ACHN (cell line): ENCODE measurements around the gene GOLGA8A.
"Not testable (repeated sequence)": the region's sequence is repeated elsewhere in the genome, so short reads cannot be mapped to it uniquely, and the experiment has no call there.

Experiments
- DNase-seq: peaks from one replicate; pipeline ENCODE4 v3.0.0-alpha.2; 2015
- in situ Hi-C: cut with HindIII; loops from 2 replicates; pipeline ENCODE4 v1.10.0; 2017; ENCODE audit warnings: low sequenced_read_pairs, low pct_ligation_motif_present, low pct_unique_long_range_greater_than_20kb

Gene GOLGA8A

DNA sequence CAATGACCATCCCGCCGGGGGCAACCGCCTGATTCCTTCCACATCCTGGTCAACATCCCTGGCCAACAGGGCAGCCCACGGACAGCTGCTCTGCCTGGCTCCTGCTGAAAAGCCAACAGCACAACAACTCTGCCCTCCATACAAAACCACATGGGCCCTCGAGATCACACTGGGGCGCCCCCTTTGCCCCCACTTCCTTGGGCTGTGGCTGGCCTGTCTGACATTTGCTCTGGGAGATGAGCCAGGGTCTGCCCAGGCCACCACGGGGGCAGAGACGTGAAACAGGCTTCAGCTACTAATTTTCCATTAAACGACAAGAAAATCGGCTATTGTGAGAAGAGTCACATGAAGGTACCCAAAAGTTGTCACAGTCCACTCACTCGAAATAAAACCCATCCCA lies 16.7 kb downstream of the GOLGA8A start:
- DNase-seq, in situ Hi-C loops: not testable (repeated sequence)

DNA sequence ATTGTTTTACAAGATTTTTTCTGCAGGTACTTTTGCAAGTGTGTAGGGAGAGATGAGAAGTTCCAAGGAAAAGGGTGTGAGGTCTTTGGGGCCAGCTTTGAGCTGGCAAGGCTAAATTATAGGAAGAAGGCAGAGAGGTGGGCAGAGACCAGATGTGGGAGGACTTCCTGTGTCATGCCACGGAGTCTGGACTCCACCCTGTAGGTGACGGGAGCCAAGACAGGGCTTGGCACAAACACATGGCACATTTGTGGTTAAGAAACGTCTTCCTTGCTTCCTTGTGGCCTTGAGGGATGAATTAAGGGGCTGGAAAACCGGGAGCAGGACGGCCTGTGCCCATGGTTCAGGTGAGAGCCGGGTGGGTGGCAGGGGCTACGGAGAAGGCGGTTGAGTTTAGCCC lies 19.2 kb downstream of the GOLGA8A start:
- in situ Hi-C loops, DNase-seq: not testable (repeated sequence)

DNA sequence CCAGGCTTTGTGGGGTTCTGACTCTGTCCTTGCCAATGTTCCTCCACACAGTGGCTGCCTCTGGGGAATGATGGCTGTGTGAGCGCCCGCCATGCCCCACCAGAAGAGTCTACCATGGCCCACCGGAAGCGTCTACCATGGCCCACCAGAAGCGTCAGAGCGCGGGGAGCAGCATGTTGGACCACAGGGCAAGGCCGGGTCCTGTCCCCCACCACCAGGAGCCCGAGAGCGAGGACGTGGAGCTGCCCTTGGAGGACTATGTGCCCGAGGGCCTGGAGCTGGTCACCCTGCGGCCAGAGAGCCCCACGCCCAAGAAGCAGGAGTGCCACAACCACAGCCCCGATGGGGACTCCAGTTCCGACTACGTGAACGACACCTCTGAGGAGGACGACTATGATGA lies 28.1 kb downstream of the GOLGA8A start:
- DNase-seq, in situ Hi-C loops: not testable (repeated sequence)

DNA sequence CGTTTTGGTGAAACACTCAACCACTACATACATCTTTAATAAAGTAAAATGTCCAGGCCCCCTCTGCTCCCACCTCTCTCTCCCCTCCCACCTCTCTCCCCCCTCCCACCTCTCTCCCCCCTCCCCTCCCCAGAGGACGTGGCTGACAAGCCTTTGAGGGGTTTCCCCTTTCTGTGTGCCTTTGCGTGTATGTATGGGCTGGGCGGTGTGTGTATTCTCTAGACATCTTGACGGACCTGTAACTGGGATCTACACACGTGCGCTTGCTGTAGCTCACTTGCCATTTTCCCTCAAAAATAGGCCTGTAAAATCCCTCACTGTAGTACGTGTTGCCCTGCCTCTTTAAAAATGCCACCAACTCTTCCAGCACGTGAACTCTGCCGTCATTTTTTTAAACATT lies 28.6 kb downstream of the GOLGA8A start:
- in situ Hi-C loops, DNase-seq: not testable (repeated sequence)

DNA sequence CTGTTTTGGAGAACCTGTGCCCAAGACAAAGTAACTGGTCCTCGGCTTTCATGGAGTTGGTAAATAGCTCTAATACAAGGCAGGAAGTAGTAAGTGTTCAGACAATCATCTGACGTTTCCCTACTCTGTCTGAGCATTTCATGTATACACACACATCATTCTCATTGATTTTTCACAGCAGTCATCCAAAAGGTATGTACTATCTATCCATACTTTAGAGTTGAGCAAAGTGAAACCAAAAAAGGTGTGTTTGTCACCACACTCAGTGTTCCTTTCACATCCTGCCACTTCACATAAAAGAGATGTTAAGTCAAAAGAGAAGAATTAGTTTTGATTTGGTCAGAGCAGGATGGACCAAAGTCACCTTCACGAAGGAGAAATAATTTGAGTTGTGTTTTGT lies 33.7 kb downstream of the GOLGA8A start:
- in situ Hi-C loops, DNase-seq: not testable (repeated sequence)

DNA sequence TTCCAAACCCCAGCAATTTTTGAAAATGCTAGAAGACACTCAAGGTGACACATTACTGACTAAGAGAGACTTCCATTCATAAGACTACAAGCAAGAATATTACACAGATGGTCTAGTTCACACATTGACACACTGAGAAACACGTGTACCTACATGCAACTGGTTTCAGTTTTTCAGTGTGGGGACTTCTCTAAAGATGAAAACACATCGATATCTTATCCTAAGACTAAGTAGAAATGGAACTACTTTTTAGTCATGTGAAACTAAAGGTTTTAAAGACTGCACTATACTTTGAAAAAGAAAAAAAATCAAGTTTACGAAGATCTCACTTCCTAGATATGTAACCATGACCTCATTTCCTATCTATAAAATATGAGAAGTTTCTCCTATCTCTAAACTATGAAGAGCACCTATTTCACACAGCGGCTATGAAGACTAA lies 34.4 kb downstream of the GOLGA8A start:
- in situ Hi-C loops, DNase-seq: not testable (repeated sequence)

DNA sequence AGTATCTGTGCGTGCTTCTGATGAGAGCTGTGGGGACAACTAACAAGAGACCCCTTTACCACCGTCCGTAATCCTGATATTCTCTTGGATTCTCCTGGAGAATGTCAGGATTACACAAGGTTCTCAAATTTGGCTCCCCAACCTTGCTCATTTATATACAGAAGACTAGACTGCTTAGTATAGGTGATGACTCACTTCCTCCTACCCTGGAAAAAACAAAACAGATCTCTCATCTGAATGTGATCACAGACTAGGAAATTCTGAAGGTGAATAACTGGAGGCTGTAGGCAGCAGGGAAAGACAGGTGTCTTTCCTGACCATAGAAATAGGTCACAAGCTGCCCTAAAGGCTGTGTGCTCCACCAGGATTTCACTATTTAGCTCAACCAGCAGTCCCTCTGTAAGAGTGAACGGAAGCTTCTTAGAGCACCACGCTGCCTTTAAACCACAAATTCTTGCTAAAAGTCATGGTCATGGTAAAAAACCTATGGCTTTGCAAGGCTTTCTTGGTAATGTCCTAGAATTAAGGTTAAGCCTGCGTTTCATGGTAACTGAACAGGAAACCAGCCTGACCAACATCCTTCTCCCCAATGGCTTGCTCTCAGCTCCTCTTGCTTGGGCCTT lies 39.9 kb downstream of the GOLGA8A start:
- DNase-seq, in situ Hi-C loops: not testable (repeated sequence)

DNA sequence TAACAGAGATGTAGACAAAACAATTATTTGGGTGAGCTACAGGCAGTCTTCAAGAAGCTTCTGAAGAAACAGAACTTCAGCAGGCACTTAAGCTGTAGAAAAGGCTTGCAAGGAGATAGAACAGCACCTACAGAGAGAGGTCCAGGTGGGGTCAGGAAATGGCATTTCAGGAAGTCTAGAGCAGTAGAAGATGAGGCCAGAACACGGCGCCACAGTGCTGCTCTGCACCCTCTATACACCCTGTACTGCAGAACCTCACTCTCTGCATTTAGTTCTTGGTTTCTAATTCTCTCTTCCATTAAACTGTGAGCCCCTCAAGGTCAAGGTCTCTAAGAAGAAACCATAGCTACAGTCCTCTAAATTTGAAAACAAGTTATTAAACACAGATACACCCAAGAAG lies 44.6 kb downstream of the GOLGA8A start:
- in situ Hi-C loops, DNase-seq: not testable (repeated sequence)

DNA sequence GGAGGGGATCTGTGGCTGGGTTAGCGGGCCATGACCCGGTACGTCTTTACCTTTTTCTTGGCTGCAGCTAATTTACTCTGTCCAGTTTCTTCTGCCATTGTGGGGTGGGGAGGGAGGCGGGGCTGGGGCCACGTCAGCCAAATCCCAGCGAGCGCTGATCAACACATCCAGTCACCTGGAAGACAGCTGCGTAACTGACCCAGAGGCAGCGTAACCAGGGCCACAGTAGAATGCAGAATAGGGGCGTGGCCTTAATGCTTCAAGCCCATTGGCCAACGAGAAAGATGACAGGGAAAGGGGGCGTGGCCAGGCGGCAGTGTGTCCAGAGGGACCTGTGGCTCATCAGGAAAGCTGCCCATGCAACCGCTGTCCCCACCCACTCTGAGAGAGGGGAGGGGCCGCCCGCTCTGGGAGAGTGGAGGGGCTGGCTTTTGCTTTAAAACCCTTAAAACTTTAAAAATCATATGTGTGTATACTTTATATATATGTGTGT lies 48.0 kb downstream of the GOLGA8A start:
- in situ Hi-C loops, DNase-seq: not testable (repeated sequence)
